Fibroblast of gingiva (primary cell): ENCODE results near the gene FRK.
"Not testable (repeated sequence)": the region's sequence is repeated elsewhere in the genome, so short reads cannot be mapped to it uniquely, and the experiment has no call there.

Experiments used
- DNase-seq: peaks from one replicate; pipeline ENCODE4 v3.0.0-alpha.2; 2011; ENCODE audit warnings: low read depth

Gene FRK

GRCh38 chr6:116073765-116074440, 13.2 kb upstream of the FRK start:
- peak; percentile 24 for DNase-seq

- no peak for DNase-seq
These were observed 11.7 kb upstream of the FRK start for GRCh38 chr6:116072368-116072767.

GRCh38 chr6:116070616-116071389, 10.1 kb upstream of the FRK start:
- no peak for DNase-seq

GRCh38 chr6:116070101-116070500, 9.4 kb upstream of the FRK start:
- DNase-seq: no peak

GRCh38 chr6:116066789-116067188, 6.1 kb upstream of the FRK start:
- no peak for DNase-seq

- no peak for DNase-seq
These were observed 4.0 kb upstream of the FRK start for GRCh38 chr6:116064666-116065065.

GRCh38 chr6:116062496-116062895, 1.8 kb upstream of the FRK start:
- no peak for DNase-seq

- no peak for DNase-seq
These were observed 749 bp downstream of the FRK start for GRCh38 chr6:116059713-116060571.

GRCh38 chr6:116057766-116058165, 2.9 kb downstream of the FRK start:
- DNase-seq: no peak

GRCh38 chr6:116055513-116055912, 5.2 kb downstream of the FRK start:
- no peak for DNase-seq

- no peak for DNase-seq
These were observed 9.4 kb downstream of the FRK start for GRCh38 chr6:116051244-116051643.

GRCh38 chr6:116050737-116051136, 10.0 kb downstream of the FRK start:
- DNase-seq: no peak

GRCh38 chr6:116049321-116049720, 11.4 kb downstream of the FRK start:
- DNase-seq: no peak

- no peak for DNase-seq
These were observed 13.3 kb downstream of the FRK start for GRCh38 chr6:116047173-116047933.

- no peak for DNase-seq
These were observed 14.0 kb downstream of the FRK start for GRCh38 chr6:116046737-116047136.

- not testable (repeated sequence) for DNase-seq
These were observed 14.4 kb downstream of the FRK start for GRCh38 chr6:116046272-116046671.

GRCh38 chr6:116041934-116042333, 18.8 kb downstream of the FRK start:
- no peak for DNase-seq

GRCh38 chr6:116040993-116041392, 19.7 kb downstream of the FRK start:
- DNase-seq: no peak

GRCh38 chr6:116036885-116037284, 23.8 kb downstream of the FRK start:
- DNase-seq: no peak

- DNase-seq: no peak
These were observed 24.5 kb downstream of the FRK start for GRCh38 chr6:116036075-116036773.

GRCh38 chr6:116035616-116036015, 25.1 kb downstream of the FRK start:
- DNase-seq: no peak
